ENCODE data around the gene SPTY2D1.
"Not testable (repeated sequence)": the region's sequence is repeated elsewhere in the genome, so short reads cannot be mapped to it uniquely, and the experiment has no call there.

SPTY2D1 gene

GRCh38 chr11:18617688-18618341, 16.3 kb downstream of the SPTY2D1 start:
- peak; percentile 74 for DNase-seq (ENCODE audit: low spot score)

GRCh38 chr11:18615628-18616392, 18.3 kb downstream of the SPTY2D1 start:
- peak; percentile 79 for DNase-seq (ENCODE audit: low spot score)

- DNase-seq (ENCODE audit: low spot score): no peak
Measured at GRCh38 chr11:18614667-18615066, 19.5 kb downstream of the SPTY2D1 start.

- DNase-seq (ENCODE audit: low spot score): no peak
Measured at GRCh38 chr11:18612394-18612793, 21.7 kb downstream of the SPTY2D1 start.

GRCh38 chr11:18611196-18611595, 22.9 kb downstream of the SPTY2D1 start:
- DNase-seq (ENCODE audit: low spot score): no peak

GRCh38 chr11:18608376-18608775, 25.8 kb downstream of the SPTY2D1 start:
- no peak for DNase-seq (ENCODE audit: low spot score)

- DNase-seq (ENCODE audit: low spot score): no peak
Measured at GRCh38 chr11:18600915-18601569, 33.1 kb downstream of the SPTY2D1 start.

GRCh38 chr11:18599739-18600230, 34.4 kb downstream of the SPTY2D1 start, which contains the start of gene MISFA:
TSS of gene MISFA (plus strand) at chr11:18599789. CDS start at chr11:18599929, 140 bp downstream.
- no peak for DNase-seq (ENCODE audit: low spot score)

GRCh38 chr11:18594999-18595749, 39.0 kb downstream of the SPTY2D1 start:
- DNase-seq (ENCODE audit: low spot score): no peak

- DNase-seq (ENCODE audit: low spot score): not testable (repeated sequence)
Measured at GRCh38 chr11:18594088-18594487, 40.1 kb downstream of the SPTY2D1 start.

- DNase-seq (ENCODE audit: low spot score): no peak
Measured at GRCh38 chr11:18590571-18590970, 43.6 kb downstream of the SPTY2D1 start.

- DNase-seq (ENCODE audit: low spot score): peak; percentile 63
Measured at GRCh38 chr11:18588297-18589252, 45.6 kb downstream of the SPTY2D1 start, which contains the start of gene UEVLD. TSS of gene UEVLD (minus strand) at chr11:18588734. CDS start at chr11:18588654, 80 bp downstream.

GRCh38 chr11:18581825-18582224, 52.3 kb downstream of the SPTY2D1 start:
- DNase-seq (ENCODE audit: low spot score): no peak

GRCh38 chr11:18580113-18580766, 53.9 kb downstream of the SPTY2D1 start:
- no peak for DNase-seq (ENCODE audit: low spot score)

- DNase-seq (ENCODE audit: low spot score): peak; percentile 62
Measured at GRCh38 chr11:18578975-18579598, 55.1 kb downstream of the SPTY2D1 start.

GRCh38 chr11:18575361-18575760, 58.8 kb downstream of the SPTY2D1 start:
- no peak for DNase-seq (ENCODE audit: low spot score)

- DNase-seq (ENCODE audit: low spot score): no peak
Measured at GRCh38 chr11:18567081-18567480, 67.1 kb downstream of the SPTY2D1 start.

- DNase-seq (ENCODE audit: low spot score): no peak
Measured at GRCh38 chr11:18566406-18566805, 67.7 kb downstream of the SPTY2D1 start.

GRCh38 chr11:18564149-18564548, 70.0 kb downstream of the SPTY2D1 start:
- DNase-seq (ENCODE audit: low spot score): no peak

Data from activated CD4-positive, alpha-beta T cell treated with anti-CD3 and anti-CD28 coated beads, Interleukin-2, Interleukin-4, amounts not matched to agents 100 ng/mL and 50 ng/mL, durations not matched to agents 16 hours and 8 hours (primary cell).